Measurements from ENCODE around the gene LHX3.

GRCh38 chr9:136199391-136200288 lies 5.3 kb downstream of the LHX3 start:
- TF ChIP-seq CTCF (IDR thresholded peaks at IDR 0.05): no peak
- no peak for TF ChIP-seq POLR2A (IDR thresholded peaks at IDR 0.05)
